HG02571 (cell line): ENCODE data around the gene STON2.
"Not testable (repeated sequence)": the region's sequence is repeated elsewhere in the genome, so short reads cannot be mapped to it uniquely, and the experiment has no call there.

Source experiments
- ATAC-seq: cut with Tn5 transposase; IDR thresholded peaks from one replicate; pipeline ENCODE4 v1.9.1; 2021; ENCODE audit warnings: mild to moderate bottlenecking, moderate library complexity; ENCODE audit not compliant: unreplicated experiment

STON2 gene

GRCh38 chr14:81231540-81231939 lies 168.6 kb downstream of the STON2 start:
- no peak for ATAC-seq

GRCh38 chr14:81224222-81224621 lies 175.9 kb downstream of the STON2 start:
- ATAC-seq = no peak

DNA sequence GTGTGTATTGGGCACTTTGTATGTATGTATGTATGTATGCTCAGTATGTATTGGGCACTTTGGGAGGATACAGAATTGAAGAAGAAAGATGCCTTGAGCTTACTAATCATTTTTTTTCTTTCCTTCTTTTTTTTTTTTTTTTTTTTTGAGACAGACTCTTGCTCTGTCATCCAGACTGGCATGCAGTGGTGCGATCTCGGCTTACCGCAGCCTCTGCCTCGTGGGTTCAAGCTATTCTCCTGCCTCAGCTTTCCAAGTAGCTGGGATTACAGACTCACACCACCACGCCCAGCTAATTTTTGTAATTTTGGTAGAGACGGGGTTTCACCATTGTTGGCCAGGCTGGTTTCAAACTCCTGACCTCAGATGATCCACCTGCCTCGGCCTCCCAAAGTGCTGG lies 176.3 kb downstream of the STON2 start:
- ATAC-seq = not testable (repeated sequence)

DNA sequence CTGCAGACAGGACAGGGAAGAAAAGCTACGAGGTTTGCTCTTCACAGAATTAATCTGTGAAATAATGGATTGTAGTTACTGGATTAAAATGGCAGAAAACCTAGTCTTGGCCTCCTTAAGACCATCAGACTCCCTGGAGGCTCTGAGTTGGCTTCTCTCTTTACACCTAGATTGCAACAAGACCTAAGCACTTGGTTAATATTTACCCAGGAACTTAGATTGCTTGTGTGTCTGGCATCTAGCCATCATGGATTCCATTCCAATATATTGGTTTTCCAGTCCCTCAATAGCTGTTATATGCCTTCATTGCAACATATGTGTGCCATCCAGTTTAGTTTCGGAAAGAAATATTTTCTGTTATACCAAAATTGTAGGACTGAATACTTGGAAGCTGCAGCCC lies 177.4 kb downstream of the STON2 start:
- no peak for ATAC-seq

GRCh38 chr14:81222126-81222525 lies 178.0 kb downstream of the STON2 start:
- ATAC-seq = no peak

DNA sequence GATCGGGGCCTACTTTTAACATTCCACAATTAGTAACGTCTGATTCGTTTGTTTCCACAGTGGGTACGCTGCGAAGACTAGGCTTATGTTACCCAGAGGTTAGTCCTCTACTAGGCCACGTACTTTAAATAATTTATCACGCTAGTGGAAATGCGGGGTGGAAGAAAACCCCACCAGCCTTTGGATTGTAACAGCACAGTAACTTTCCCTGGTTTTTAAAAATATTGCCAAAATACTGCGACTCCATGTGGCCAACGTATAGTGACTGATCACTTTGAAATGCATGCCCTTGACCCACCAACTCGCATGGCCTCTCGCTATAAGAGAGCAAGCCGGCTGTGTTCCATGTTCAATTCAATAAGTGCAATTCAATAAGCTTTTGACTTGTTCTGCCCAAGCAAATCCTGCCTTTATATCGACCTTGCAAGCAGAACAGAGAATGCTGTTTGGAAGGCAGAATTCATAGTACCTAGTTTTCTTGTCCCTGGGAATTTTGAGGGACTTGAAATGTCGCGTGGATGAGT lies 178.5 kb downstream of the STON2 start:
- no peak for ATAC-seq

GRCh38 chr14:81220830-81221578 lies 179.1 kb downstream of the STON2 start, which contains the start of gene GTF2A1:
GTF2A1 (minus strand) TSS chr14:81220959; CDS start chr14:81220518, 441 bp downstream.
- peak; percentile 73 for ATAC-seq

GRCh38 chr14:81220580-81220829 lies 179.6 kb downstream of the STON2 start:
- ATAC-seq = no peak

GRCh38 chr14:81219759-81220579 lies 180.2 kb downstream of the STON2 start:
- ATAC-seq = no peak

DNA sequence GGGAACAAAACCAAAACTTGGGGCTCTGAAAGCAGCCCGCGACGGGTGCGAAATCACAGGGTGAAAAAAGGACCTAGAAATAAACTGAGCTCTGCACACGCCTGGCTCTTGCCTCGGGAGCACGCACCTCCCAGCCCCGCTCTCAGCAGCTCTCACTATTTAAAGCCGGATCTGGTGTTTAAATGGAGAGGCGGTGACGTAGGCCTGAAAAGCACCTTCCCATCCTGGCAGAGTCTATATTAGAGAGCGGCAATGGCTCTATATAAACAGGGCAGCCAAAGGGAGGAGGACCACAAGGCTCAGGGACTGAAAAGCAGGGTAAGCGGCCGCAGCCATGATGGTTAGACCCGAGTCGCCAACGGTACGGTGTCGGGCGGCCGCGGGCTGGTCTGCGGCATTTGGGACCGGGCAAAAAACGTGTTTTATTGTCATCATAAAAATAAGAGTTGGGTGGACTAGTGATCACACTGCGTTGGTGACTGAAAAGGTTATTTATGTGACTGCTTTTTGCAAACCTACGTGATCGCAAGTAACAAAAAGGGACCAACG lies 180.8 kb downstream of the STON2 start:
- peak; percentile 48 for ATAC-seq

DNA sequence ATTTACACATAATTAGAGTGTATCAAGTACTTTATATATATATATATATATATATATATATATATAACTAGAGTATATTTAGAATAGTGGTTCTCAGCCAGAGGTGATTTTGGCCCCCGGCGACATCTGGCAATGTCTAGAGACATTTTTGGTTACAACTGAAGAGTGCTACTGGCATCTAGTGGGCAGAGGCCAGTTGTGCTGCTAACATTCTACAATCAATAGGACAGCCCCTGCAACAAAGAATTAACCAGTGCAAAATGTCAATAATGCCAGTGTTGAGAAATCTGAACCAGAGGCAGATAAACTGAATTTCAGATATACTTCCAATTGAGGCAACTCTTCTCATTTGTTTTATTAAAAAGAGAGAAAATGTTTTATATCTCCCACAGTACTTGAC lies 188.3 kb downstream of the STON2 start:
- peak; percentile 84 for ATAC-seq
